KMS-11 (cell line): ENCODE data around the gene SLX9.

Experiments
- H2AFZ ChIP-seq: fragments of 200-600 bp; sonication (generic); 2 replicates; pipeline ENCODE4 v1.6.1; 2016; ENCODE audit warnings: antibody characterized with exemption, mixed run types, low read depth
- H3K27ac ChIP-seq: fragments of 200-600 bp; sonication (generic); 2 replicates; pipeline ENCODE4 v1.6.1; 2016; ENCODE audit warnings: mild to moderate bottlenecking, mixed run types
- H3K27me3 ChIP-seq: fragments of 200-600 bp; sonication (generic); 2 replicates; pipeline ENCODE4 v1.6.1; 2017; ENCODE audit warnings: mild to moderate bottlenecking, low read depth, mixed run types, moderate library complexity; ENCODE audit not compliant: insufficient read depth
- H3K36me3 ChIP-seq: fragments of 200-600 bp; sonication (generic); 2 replicates; pipeline ENCODE4 v1.6.1; 2017; ENCODE audit warnings: mild to moderate bottlenecking, mixed run types; ENCODE audit not compliant: insufficient read depth
- H3K4me1 ChIP-seq: fragments of 200-600 bp; sonication (generic); 2 replicates; pipeline ENCODE4 v1.6.1; 2016; ENCODE audit warnings: mild to moderate bottlenecking, low read depth, mixed run types; ENCODE audit not compliant: poor library complexity, severe bottlenecking
- H3K4me2 ChIP-seq: fragments of 200-600 bp; sonication (generic); 2 replicates; pipeline ENCODE4 v1.7.0; 2016; ENCODE audit warnings: mild to moderate bottlenecking, mixed run types
- H3K4me3 ChIP-seq: fragments of 200-600 bp; sonication (generic); IDR thresholded peaks from 2 replicates; pipeline ENCODE4 v1.6.1; 2017; ENCODE audit warnings: low read depth, low read length, mixed read lengths; ENCODE audit not compliant: insufficient read depth
- H3K79me2 ChIP-seq: fragments of 200-600 bp; sonication (generic); 2 replicates; pipeline ENCODE4 v1.6.1; 2016; ENCODE audit warnings: low read depth, mixed run types; ENCODE audit not compliant: insufficient read depth
- H3K9ac ChIP-seq: fragments of 200-600 bp; sonication (generic); 2 replicates; pipeline ENCODE4 v1.6.1; 2016; ENCODE audit warnings: mild to moderate bottlenecking, mixed run types
- H4K20me1 ChIP-seq: fragments of 200-600 bp; sonication (generic); 2 replicates; pipeline ENCODE4 v1.6.1; 2016; ENCODE audit warnings: mild to moderate bottlenecking, mixed run types; ENCODE audit not compliant: insufficient read depth
- TF ChIP-seq, protein P1 (sequence below): fragments of 200-600 bp; sonication (generic); conservative IDR thresholded peaks from 2 replicates; pipeline ENCODE4 v1.6.1; 2017; ENCODE audit warnings: low read depth, mild to moderate bottlenecking, antibody characterized with exemption, low read length, moderate library complexity, mixed read lengths

SLX9 gene

DNA sequence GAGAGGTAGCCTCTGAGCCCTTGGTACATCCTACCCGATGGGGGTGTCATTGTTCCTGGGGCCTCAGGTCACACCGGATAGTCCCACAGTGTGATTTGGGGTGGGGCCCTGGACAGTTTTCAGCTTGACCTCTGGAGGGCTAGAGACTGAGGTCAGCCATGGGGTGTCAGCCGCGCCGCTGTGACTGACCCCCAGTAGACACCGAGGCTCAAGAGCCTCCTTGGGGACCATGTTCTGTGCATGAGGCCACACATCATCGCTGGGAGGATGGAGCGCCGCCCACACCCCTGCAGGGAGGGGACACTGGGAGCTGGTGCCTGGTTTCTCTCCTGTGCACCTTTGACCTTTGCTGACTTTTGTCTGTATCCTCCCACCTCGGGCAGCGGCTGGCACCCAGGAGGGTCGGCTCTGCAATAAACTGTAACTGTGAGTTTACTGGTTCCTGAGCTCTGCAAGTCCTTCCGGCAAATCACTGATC is 41.8 kb upstream of the SLX9 start:
- Histone ChIP-seq H3K9ac (no peak overlapping the region), H3K4me1 (no peaks in the 10 kb centered on the region), H4K20me1 (no peaks in the 10 kb centered on the region), H3K79me2 (no peaks in the 10 kb centered on the region), H3K4me3 (no peak overlapping the region), H3K36me3 (no peaks in the 10 kb centered on the region), H3K4me2 (no peak overlapping the region), H3K27ac (no peak overlapping the region), H2AFZ (no peak overlapping the region), H3K27me3 (peaks cover 89% of the 10 kb centered on the region)
- TF ChIP-seq, protein P1, sequence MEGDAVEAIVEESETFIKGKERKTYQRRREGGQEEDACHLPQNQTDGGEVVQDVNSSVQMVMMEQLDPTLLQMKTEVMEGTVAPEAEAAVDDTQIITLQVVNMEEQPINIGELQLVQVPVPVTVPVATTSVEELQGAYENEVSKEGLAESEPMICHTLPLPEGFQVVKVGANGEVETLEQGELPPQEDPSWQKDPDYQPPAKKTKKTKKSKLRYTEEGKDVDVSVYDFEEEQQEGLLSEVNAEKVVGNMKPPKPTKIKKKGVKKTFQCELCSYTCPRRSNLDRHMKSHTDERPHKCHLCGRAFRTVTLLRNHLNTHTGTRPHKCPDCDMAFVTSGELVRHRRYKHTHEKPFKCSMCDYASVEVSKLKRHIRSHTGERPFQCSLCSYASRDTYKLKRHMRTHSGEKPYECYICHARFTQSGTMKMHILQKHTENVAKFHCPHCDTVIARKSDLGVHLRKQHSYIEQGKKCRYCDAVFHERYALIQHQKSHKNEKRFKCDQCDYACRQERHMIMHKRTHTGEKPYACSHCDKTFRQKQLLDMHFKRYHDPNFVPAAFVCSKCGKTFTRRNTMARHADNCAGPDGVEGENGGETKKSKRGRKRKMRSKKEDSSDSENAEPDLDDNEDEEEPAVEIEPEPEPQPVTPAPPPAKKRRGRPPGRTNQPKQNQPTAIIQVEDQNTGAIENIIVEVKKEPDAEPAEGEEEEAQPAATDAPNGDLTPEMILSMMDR: no peak

DNA sequence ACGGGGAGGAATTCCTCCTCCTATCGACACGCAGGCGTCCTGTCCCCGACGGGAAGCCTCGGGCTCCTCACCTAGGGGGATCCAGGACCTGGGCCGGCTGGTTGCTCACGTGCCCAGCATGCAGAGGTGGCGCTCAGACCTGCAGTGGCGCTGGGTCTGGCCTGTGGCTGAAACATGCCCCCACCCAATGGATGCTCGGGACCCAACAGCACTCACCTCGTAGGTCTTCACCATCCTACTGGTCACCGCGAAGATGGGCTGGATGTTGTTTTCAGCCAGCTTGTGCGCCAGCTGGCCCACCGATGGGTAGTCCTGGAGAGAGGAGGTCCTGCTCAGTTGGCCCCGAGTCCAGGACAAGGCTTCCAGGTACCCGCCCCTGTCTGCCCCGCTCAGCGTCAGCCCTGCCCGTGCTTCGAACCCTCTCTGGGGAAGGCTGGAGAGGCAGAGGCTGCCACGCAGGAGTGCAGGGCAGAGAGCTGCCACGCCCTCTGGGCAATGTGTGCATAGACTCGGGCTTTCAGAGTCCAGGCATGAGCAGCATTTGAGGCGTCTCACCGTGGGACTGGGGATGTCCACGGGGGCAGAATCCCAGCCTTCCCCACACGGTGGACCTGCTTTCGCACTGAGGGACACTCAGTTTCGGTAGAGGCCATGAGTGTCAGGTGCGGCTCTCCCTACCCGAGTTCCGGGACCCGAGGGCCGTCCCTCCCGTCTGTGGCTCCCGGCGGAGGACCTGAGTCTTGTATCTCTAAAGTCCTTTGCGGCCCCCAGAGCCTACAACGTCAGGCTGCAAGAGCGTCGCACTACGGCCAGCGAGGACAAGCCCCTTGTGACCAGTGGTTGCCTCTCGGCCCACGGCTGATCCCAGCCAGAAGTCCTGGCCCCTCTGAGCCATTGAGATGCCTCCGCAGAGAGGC is 40.7 kb upstream of the SLX9 start:
- no peaks in the 10 kb centered on the region for H3K4me1 ChIP-seq

DNA sequence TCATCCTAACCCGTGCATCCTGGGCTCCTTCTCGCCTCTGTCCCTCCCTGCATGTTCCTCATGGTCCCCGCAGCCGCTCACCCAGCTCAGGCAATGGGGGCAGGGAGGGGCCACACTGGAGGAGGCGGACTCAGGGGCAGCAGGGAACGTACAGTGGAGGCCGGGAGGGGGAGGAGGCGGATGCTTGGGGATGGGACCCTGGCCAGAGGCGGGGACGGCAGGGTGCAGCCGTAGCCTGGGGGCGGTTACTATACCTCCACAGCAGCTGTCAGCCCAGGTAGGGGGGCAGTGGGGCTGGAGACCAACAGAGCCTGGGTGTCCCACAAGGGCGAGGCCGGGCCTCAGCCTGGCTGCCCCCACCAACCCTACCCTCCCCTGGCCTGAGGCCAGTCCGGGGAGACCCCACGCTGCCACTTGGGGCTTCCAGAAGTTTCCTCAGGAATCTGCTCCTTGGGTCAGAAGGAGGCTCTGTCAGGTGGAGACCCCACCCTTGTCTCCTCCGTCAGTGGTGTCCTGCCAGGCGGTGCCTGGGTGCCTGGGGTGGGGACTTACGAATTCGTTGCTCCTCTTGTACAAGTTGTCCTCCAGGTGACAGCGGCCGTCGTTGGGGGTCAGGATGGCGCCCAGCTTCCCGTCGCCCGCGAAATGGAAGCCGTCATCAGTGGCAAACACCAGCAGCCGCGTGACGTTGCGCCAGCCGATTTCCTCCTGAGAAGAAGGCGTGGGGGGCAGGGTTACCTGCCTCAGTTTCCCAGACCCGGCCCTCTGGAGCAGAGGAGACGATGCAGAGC is 39.9 kb upstream of the SLX9 start:
- no peak overlapping the region for H3K4me2 ChIP-seq
- no peak overlapping the region for H3K4me3 ChIP-seq
- no peaks in the 10 kb centered on the region for H3K4me1 ChIP-seq
- no peaks in the 10 kb centered on the region for H3K79me2 ChIP-seq
- H3K27me3 ChIP-seq: peaks cover 92% of the 10 kb centered on the region
- no peak overlapping the region for H3K9ac ChIP-seq
- H2AFZ ChIP-seq: no peak overlapping the region
- TF ChIP-seq, protein P1: no peak
- H4K20me1 ChIP-seq: no peaks in the 10 kb centered on the region
- no peaks in the 10 kb centered on the region for H3K36me3 ChIP-seq
- H3K27ac ChIP-seq: no peak overlapping the region

More for the DNA sequence above, 40.7 kb upstream of the SLX9 start:
- no peak overlapping the region for H3K9ac ChIP-seq
- no peaks in the 10 kb centered on the region for H3K36me3 ChIP-seq
- H3K4me3 ChIP-seq: no peak overlapping the region
- H3K4me2 ChIP-seq: no peak overlapping the region
- TF ChIP-seq, protein P1: no peak
- no peaks in the 10 kb centered on the region for H4K20me1 ChIP-seq
- peaks cover 91% of the 10 kb centered on the region for H3K27me3 ChIP-seq
- H3K27ac ChIP-seq: no peak overlapping the region
- H3K79me2 ChIP-seq: no peaks in the 10 kb centered on the region
- no peak overlapping the region for H2AFZ ChIP-seq

DNA sequence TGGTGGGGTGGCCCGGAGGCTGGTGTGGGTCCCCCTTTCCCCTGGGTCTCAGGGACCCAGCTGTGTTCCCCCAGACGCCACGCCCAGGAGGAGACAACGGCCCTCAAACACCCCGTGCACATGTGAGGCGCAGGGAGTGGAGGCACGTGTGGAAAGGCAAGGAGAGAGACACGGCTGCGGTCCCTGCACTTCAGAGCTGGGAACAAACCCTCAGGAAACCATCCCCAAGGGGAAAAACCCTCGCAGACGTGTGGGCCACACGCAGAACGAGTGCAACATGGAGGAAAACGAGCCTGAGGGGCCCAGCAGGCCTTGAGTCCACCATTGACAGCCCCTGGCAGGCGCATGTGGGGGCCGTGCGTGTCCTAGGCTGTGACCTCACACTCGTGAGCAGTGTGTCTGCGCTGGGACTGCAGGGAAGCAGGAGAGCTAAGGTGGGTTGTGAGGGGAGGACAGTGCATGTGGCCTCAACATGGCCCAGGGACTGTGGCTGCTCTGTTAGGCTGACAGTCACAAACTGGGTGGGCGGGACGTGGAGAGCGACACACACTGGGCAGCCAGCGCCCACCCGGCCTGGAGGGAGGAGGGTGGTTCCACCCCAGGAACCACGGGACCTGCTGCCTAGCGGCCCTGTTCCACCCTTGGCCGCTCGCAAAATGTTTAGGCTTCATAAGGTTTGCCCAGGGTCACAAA is 39.1 kb upstream of the SLX9 start:
- Histone ChIP-seq H2AFZ (no peak overlapping the region), H3K4me2 (no peak overlapping the region), H3K36me3 (no peaks in the 10 kb centered on the region), H3K27me3 (peaks cover 93% of the 10 kb centered on the region), H4K20me1 (no peaks in the 10 kb centered on the region), H3K79me2 (no peaks in the 10 kb centered on the region), H3K4me3 (no peak overlapping the region), H3K9ac (no peak overlapping the region), H3K4me1 (no peaks in the 10 kb centered on the region), H3K27ac (no peak overlapping the region)
- TF ChIP-seq, protein P1: no peak
